Superior temporal gyrus (tissue), 1 donor: ENCODE data around the gene C10orf143.
A peak's percentile ranks its signal among the peaks of the same experiment; 100 is the strongest.
"Not testable (repeated sequence)": the region's sequence is repeated elsewhere in the genome, so short reads cannot be mapped to it uniquely, and the experiment has no call there.

ENCODE experiments used
- DNase-seq: peaks from one replicate; pipeline ENCODE4 v3.0.0-alpha.2; 2016; ENCODE audit errors: extremely low spot score

Gene C10orf143

DNA sequence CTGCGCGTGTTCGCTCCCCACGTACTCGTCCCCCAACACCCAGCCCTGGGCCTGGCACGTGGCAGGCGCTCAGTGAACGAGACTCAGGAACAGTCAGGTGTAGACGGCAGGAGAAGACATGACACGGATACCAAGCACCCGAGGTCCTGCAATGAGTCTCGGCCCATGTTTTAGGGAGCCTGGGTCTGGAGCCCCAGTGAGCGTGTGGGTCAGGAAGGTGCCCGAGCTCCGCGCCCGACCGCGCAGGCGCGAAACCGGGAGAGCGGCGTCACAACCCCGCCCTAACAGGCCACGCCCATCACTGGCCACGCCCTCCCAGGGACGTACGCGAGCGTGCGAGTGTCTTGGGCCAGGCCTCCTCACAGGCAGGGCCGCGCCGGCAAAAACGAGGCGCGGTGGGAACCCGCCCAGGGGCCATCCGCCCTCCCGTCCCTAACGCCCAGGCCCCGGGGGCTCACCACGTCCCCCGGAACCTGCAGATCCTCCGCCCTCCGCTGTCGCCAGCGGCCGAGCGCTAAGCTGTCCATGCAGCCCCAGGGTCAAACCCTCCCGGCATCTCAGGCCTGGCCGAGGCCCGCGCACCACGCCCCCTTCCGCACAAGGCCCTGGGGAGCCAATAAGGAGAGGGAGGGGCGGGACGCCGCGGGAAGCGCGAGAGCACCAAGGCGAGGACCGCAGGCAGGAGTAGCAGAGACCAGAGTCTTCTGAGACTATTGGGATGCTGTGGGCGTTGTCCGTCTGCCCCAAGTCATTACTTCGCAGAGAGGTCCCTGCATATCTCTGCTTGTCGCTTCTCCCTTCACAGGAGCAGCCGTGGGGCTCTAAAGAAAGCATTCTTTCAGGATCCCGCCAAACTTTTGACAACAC, at the start of gene C10orf143:
Gene C10orf143 (minus strand): TSS at position 585 of the 867 bp plus-strand sequence. CDS start 58 bp downstream, at position 527.
- peak; percentile 97 for DNase-seq

DNA sequence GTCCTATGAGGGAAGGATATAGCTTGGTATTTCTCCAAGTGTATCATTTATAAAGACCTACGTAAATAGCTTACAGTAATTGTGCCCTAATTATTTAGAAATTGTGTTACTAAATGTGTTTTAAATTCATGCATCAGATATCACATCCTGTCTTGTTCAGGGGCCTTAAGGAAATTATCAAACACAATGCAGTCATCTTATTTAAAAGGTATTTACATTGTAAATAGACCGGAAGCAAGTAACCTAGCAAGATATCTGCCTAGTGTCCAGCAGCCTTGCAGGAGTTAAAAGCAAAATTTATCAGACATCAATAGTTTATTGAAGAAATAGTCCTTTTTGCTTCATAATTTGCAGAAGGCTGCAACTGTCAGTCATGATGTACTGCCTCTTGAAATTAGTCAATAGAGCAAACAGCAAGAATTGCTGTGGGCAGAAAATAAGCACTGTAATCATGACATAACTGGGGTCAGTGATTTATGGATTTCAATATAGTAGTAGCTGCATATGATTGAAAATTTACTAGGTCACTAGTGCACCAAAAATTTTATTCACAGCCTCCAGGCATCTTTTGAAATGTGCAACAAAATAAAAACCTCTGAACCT, 48.7 kb upstream of the C10orf143 start:
- DNase-seq: no peak

DNA sequence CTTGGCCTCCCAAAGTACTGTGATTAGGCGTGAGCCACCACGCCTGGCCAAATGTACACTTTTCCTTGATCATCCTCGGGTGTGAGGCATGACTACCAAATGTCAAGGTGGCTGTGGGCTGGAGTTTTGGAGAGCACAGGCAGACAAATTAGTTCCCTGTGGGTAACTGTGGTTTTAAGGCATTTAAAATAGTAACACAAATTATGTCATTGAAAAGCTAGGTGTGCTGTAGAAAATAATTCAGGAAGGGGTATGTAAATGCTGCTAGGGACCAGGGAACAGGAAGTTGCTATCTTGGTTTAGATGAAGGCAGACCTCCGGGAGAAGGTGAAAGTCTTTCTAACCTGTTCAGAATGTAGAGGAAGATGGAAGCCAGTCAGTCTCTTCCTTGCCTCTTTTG, 35.4 kb upstream of the C10orf143 start:
- DNase-seq: no peak

DNA sequence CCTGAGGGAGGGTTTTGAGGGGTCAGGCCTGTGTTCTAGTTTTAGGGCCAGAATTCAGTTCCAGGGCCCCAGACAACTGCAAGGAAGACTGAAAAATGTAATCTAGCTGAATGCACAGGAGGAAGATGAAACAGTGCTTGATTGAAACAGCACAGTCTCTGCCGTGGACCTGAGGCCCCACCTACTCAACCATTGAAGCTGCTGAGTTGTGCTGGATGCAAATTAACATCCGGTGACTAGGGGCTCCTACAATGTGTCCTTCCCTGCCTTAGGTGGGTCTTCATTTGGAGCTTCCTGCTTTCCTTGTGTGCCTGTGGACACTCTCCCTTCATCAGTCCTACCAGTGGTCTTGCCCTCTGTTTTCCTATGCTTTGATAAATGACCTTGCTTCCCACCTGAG, 31.2 kb upstream of the C10orf143 start:
- DNase-seq: no peak

DNA sequence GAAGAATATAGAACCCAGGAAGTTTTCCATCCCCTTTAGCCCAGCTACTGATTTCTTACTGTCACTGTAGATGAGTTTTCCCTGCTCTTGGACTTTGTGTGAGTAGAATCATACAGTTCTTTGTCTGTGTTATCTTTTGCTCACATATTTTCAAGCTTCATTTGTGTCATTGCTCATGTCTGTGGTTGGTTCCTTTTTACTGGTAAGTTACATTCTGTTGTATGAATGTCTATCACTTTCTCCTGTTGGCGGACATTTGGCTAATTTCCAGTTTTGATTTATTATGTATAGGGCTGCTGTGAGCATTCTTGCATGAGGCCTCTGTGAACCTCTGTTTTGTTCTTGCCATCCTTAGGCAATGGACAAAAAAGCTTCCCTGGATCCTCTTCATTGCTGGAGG, 30.8 kb upstream of the C10orf143 start:
- no peak for DNase-seq

DNA sequence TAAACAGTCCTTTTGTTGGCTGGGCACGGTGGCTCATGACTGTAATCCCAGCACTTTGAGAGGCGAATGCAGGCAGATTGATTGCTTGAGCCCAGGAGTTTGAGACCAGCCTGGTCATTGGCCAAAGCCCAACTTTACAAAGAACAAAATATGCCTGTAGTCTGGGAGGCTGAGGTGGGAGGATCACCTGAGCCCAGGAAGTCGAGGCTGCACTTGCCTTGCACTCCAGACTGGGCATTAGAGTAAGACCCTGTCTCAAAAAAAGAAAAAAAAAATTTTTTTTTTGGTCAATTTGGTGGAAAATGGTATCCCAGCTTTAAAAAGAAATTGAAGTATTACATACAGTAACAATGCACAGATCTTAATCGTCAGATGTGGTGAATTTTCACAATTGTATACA, 30.4 kb upstream of the C10orf143 start:
- no peak for DNase-seq

DNA sequence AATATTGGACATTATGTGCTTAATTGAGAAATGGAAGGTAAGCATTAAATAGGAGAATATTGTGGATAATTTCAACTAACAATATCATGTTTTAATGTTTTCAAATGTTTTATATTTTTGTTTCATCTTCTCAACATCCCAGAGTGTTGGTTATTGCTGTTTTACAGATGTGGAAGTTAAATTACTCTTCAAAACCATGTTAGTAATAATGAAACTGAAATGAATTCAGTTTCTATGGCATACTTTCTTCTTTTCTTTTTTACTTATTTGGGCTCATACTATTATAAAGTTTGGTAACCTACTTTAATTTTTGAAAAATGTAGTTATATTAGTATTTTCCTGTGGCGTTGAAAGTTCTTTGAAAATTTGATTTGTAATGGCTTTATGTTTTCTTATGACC, 29.8 kb upstream of the C10orf143 start:
- no peak for DNase-seq

DNA sequence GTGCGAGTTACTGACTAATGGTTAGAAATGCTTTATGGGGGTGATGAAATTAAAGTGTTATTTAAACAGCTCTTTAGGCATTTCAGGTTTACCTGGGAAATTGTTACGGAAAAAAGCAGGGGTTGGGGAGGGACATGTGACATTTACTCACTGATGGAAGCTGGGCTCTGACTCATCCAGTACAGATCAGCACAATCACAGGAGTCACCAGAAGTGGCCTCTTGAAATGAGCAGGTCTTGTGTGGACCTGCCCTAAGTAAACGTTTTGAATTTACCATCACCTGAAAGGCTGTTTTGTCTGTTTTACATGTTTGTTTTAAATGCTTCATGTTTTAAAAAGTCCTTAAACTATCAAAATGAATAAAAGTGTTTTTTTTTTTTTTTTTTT, 27.8 kb upstream of the C10orf143 start:
- DNase-seq: no peak

DNA sequence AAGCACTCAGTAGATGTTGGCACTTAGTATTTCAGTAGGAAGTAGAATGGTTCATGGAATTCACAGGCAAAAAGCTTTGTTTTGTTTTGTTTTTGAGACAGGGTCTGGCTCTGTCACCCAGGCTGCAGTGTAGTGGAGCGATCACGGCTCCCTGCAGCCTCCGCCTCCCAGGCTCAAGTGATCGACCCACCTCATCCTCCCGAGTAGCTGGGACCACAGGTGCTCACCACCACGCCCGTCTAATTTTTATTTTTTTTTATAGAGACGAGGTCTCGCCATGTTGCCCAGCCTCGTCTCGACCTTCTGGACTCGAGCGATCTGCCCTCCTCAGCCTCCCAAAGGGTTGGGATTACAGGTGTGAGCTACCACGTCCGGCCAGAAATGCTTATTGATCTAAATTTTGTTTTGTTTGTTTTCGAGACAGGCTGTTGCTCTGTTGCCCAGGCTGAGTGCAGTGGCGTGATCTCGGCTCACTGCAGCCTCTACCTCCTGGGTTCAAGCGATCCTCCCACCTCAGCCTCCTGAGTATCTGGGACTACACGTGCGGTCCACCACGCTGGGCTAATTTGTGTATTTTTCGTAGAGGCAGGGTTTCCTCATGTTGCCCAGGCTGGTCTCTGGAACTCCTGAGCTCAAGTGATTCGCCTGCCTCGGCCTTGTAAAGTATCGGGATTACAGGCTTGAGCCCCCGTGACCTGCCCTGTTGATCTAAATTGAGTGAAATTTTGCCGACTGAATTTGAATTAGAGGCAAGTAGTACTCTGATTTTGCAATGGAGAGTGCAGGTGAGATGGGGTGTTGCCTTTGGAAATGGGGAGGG, 27.2 kb upstream of the C10orf143 start:
- DNase-seq: no peak

DNA sequence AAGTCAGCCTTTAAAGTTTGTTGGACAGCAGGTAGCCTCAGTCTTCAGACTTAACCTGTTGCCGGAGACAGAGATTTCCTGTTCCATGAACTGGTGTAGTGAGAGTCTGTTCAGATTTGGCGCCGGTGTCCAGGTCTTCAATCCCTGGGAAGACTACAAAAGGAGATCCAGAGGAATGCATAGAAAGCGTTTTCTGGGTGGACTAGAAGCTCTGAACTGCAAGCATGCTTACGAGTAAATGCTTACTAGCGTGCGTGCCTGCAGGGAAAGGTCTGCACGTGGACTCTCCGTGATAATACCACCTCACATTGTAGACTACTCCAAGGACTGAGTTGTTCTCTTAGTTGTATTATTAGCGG, 26.4 kb upstream of the C10orf143 start:
- no peak for DNase-seq

DNA sequence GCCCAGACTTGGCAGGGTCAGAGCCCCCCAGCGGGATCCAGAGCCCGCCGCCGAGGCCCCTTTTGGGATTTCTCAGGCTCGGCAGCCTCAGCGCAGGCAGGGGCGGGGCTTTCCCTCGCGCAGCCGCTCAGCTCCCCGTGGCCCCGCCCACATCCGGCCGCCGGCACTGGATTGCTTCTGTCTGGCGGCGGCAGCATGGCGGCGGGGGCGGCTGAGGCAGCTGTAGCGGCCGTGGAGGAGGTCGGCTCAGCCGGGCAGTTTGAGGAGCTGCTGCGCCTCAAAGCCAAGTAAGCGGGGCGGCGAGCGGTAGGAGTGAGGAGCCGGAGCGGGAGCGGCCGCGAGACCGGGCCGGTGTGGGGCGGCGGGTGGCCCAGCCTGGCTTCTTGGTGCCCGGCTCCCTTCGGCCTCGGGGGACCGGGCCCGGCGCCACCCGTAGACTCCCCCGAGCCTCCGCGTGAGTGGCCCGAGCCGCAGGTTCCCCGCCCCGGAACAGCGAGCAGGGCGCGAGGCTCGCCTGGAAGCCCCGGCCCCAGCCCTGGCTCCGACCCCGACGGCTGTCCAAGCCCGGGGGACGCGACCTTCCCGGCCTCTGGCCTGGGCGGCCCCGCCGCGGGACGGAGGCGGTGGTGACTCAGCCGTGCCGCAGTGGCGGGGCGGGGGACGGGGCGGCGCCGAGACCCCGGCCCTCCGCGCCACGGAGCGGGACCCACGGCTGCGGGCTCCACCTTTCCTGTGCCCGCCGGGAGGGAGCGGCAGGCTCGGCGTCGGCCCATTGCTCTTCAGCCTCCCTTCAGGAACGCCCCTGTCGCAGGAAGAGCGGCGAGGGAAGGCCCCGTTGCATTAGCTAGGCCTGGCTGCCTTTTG, 25.8 kb upstream of the C10orf143 start, which contains the start of gene GLRX3:
Gene GLRX3 (plus strand): TSS at position 166 of the 864 bp plus-strand sequence. CDS start 30 bp downstream, at position 196.
- peak; percentile 86 for DNase-seq

DNA sequence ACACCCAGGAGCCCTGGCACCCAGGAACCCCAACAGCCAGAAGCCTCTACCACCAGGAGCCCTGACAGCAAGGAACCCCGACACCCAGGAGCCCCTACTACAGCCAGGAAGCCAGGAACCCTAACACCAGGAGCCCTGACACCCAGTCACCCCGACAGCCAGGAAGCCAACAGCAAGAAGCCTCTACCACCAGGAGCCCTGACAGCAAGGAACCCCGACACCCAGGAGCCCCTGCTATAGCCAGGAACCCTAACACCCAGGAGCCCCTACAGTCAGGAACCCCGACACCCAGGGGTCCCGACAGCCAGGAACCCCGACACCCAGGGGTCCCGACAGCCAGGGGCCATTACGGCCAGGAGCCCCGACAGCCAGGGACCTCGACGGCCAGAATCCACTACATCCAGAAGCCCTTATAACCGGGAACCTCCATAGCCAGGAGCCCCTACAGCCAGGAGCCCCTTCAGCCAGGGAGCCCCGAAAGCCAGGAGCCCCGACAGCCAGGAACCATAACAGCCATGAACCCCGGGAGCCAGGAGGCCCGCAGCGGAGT, 25.1 kb upstream of the C10orf143 start:
- DNase-seq: no peak

DNA sequence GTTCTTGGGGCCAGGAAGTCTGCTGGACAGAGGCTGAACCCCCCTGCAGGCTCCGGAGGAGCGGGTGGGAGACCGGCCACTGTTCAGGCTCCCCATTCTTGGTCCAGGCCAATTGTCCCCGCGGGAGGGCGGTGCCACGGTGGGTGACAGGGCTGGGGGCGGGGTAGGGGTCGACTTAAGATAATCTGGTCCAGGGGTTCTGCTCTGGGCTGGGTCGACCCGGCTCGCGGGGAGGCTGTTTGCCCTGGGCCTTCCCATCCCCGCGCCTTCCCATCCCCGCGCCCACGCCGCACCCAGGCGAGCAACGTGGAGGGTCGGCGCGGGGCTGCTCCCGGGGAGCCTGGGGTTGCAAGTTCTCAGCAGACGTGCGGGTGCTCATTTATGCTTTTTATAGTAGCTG, 18.3 kb upstream of the C10orf143 start:
- no peak for DNase-seq

DNA sequence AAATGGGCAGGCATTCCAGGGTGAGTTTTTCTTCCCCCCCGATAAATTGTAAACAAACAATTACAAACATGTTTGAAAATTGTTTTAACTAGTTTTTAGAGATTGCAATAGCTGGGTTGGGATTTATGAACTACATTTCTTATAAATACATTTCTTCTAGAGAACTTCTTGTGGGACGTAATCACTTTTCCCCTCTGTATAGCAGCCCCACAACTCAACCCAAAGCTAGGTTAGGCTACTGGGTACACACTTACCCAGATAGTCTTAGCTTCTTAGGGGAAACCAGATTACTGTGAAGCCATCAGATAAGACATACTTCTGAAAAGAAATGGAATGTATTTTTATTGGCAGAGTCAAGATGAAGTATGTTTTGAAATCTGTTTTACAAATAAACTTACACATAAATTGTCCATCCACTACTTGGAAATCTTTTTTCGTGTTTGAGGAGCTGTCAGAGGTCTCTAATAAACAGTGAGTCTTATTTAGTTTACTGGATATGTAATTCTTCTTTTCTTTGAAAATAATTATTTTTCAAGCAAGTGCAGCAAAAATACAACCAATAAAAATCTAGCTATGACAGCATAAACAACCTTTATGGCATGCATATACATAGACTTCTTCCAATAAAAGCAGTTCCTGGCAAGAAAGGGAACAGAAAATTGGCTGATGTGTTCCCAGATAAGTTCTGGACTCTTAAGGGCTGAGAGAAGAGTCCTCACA, 17.6 kb upstream of the C10orf143 start:
- no peak for DNase-seq

DNA sequence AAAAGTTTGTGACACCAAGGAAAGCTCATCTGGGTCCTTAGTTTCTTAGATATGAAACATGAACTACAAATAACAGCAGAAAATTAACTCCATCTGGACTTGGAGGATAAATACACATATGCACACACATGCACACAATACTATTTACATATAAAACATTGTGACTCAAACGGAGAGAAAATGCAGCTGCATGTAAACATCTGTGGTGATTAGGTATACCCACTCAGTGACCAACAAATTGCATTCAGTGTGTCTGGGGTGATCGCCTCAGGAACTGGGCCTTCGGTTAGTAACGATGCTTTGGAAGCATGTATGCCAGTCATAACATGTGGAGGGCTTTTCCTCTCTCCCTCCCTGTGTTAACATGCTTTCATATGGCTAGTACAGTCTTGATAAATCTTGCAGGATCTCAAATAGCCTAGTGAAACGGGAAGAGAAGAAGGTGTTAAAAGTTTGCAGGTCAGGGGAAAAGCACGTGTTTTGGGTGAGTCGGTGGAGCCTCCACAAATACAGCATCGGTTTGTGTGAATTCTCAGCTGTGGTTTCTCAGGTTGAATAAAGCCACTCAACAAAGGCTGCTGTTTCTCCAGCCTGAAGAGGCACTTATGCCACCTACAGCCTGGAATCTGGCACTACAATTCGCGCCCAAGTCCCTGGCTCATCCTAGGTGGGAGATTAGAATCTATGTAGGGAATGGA, 16.9 kb upstream of the C10orf143 start:
- DNase-seq: peak; percentile 85

DNA sequence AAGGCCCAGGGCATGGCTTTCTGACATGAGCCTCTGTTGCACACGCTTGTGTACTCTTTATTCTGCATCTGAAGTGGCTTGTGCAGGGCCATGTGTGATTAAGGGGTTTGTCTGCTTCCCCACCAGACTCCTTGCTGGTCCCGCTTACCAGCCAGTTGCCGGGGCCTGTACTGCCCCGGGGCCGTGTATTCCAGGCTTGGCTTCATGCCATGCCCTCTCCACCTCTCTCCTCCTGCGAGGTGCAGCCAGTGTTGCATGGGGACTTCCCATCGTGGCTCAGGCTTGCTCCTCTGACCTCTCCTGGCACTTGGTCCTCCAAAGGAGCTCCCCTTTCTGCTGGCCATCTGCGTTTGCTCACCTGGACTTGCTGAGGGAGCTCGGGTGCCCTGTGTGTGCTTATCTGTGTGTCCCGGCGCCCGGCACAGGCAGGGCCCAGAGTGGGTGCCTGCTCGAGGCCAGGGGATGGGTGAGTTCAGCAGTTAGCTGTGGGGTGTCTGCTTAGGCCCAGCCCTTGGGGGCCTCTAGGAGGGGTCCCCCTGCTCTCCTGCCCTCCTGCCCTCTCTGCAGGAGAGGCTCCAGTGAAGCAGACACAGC, 11.0 kb upstream of the C10orf143 start:
- DNase-seq: no peak

DNA sequence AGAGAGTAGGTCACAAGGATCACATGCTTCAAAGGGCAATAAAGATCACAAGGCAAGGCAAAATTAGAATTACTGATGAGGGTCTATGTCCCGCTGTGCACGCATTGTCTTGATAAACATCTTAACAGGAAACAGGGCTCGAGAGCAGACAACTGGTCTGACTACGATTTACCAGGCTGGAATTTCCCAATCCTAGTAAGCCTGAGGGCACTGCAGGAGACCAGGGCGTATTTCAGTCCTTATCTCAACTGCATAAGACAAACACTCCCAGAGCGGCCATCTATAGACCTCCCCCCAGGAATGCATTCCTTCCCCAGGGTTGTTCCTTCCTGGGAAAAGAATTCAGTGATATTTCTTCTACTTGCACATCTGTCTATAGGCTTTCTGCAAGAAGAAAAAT, 6.9 kb upstream of the C10orf143 start:
- DNase-seq: not testable (repeated sequence)

DNA sequence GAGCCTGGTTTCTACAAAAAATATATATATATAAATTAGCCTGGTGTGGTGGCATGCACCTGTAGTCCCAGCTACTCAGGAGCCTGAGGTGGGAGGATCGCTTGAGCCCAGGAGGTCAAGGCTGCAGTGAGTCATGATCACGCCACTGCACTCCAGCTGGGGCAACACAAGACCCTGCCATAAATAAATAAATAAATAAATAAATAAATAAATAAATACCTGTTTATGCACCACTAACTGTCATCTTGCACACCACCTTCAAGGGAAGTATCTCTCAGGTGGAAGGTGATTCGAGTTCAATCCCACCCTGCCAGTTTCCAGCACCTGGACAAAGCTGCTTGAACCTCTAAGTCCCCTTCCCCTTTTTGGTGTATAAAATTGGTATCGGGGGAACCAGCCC, 6.3 kb upstream of the C10orf143 start:
- not testable (repeated sequence) for DNase-seq

DNA sequence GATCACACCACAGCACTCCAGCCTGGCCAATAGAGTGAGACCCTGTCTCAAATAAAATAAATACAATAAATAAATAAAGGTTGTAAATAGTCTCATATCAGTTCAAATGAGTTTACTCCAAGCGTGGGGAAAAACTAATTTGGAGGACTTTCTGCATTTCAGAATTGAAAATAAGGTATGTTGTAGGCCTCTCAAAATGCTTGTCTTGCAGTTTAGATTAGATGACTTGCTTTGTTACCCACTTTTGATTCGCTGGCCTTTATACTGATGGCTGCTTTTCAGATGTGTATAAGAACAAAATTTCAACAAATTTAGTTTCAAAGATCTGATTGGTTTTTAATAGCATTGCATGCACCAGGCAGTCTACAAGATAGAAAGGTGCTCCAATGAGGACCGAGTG, 2.2 kb upstream of the C10orf143 start:
- no peak for DNase-seq

DNA sequence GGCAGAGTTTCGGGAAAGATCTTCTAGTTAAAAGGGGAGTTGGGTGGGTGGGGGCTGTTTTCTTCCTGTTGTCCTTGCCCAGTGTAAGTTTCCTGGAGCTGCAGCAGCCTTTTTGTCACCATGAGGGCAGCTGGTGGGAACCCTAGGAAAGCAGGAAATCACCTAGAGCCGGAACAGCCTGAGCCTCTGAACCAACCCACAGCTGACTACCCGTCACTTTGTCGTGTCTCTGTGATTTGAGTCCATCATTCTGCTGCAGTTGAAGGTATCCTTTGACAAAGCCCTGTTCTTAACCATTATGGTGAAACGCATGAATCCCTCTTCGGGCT, 1.2 kb upstream of the C10orf143 start:
- DNase-seq: no peak
